ENCODE results near the gene GFAP.

The GFAP gene

DNA sequence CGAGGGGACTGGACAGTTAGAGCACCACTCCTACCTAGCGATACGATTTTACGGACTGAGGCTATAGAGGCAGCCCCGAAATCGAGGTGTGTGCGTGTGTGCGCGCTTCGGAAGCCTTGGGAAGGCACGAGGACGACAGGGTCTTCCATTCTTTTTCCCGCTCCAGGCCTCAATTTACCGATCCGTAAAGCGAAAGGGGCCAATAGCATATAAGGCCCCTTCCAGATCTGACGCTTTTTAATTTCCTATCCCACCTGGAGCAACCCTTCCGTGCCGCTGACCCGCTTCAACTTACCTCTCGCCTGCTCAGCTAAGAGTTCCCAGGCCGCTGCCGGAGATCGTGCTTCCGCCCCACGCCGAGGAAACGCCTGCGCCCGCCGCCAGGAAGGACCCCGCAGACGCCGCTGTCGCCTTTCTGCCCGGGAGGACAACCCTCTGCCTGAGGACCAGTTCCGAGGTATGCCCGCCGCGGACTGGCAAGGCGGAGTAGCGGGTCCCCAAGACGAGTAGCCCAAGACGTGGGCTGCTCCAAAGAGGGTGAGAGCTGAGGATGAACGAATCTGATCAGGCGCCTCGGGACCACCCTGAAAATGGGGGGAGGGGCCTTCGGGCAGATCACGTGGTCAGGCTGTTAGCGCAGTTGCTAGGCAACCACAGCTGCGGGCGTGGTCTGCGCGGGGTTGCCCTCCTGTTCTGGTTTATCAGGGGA lies 16.1 kb downstream of the GFAP start, which contains the start of gene EFTUD2 (continued):
- TF ChIP-seq INSM2 (tag by site-specific recombination; IDR thresholded peaks at IDR 0.05) (peak; percentile 82; the same call in 1 of the 2 replicates), ZBTB21 (tag by site-specific recombination; IDR thresholded peaks at IDR 0.05) (peak; percentile 81), ZNF155 (tag by site-specific recombination; IDR thresholded peaks at IDR 0.05) (no peak), PRDM1 (tag by site-specific recombination; IDR thresholded peaks at IDR 0.05) (no peak), ZNF292 (tag by site-specific recombination; IDR thresholded peaks at IDR 0.05; ENCODE audit: borderline replicate concordance, low read depth) (no peak), ZNF2 (tag by site-specific recombination; IDR thresholded peaks at IDR 0.05) (peak; percentile 89), ZNF175 (tag by site-specific recombination; IDR thresholded peaks at IDR 0.05) (no peak), ZNF426 (tag by site-specific recombination; IDR thresholded peaks at IDR 0.05) (no peak), KLF8 (tag by site-specific recombination; IDR thresholded peaks at IDR 0.05) (peak; percentile 94), GLI4 (tag by site-specific recombination; IDR thresholded peaks at IDR 0.05) (no peak), ZBTB17 (tag by site-specific recombination; IDR thresholded peaks at IDR 0.05) (peak; percentile 91), ZFHX2 (tag by site-specific recombination; conservative IDR thresholded peaks at IDR 0.05) (peak; percentile 84), ZBTB44 (tag by site-specific recombination; IDR thresholded peaks at IDR 0.05) (no peak), ZNF37A (tag by site-specific recombination; IDR thresholded peaks at IDR 0.05) (no peak), ZNF530 (tag by site-specific recombination; IDR thresholded peaks at IDR 0.05; ENCODE audit: low read depth) (no peak), ZNF19 (tag by site-specific recombination; IDR thresholded peaks at IDR 0.05; ENCODE audit: low read depth) (no peak), ZNF629 (tag by site-specific recombination; IDR thresholded peaks at IDR 0.05) (peak; percentile 89)
- TF ChIP-seq, protein P1, sequence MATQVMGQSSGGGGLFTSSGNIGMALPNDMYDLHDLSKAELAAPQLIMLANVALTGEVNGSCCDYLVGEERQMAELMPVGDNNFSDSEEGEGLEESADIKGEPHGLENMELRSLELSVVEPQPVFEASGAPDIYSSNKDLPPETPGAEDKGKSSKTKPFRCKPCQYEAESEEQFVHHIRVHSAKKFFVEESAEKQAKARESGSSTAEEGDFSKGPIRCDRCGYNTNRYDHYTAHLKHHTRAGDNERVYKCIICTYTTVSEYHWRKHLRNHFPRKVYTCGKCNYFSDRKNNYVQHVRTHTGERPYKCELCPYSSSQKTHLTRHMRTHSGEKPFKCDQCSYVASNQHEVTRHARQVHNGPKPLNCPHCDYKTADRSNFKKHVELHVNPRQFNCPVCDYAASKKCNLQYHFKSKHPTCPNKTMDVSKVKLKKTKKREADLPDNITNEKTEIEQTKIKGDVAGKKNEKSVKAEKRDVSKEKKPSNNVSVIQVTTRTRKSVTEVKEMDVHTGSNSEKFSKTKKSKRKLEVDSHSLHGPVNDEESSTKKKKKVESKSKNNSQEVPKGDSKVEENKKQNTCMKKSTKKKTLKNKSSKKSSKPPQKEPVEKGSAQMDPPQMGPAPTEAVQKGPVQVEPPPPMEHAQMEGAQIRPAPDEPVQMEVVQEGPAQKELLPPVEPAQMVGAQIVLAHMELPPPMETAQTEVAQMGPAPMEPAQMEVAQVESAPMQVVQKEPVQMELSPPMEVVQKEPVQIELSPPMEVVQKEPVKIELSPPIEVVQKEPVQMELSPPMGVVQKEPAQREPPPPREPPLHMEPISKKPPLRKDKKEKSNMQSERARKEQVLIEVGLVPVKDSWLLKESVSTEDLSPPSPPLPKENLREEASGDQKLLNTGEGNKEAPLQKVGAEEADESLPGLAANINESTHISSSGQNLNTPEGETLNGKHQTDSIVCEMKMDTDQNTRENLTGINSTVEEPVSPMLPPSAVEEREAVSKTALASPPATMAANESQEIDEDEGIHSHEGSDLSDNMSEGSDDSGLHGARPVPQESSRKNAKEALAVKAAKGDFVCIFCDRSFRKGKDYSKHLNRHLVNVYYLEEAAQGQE (tag by site-specific recombination; IDR thresholded peaks at IDR 0.05), result peak; percentile 48; the same call in 1 of the 2 replicates
- TF ChIP-seq, protein P2, sequence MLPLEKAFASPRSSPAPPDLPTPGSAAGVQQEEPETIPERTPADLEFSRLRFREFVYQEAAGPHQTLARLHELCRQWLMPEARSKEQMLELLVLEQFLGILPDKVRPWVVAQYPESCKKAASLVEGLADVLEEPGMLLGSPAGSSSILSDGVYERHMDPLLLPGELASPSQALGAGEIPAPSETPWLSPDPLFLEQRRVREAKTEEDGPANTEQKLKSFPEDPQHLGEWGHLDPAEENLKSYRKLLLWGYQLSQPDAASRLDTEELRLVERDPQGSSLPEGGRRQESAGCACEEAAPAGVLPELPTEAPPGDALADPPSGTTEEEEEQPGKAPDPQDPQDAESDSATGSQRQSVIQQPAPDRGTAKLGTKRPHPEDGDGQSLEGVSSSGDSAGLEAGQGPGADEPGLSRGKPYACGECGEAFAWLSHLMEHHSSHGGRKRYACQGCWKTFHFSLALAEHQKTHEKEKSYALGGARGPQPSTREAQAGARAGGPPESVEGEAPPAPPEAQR (tag by site-specific recombination; IDR thresholded peaks at IDR 0.05), result peak; percentile 92; the same call in 1 of the 2 replicates
- TF ChIP-seq, protein P3, sequence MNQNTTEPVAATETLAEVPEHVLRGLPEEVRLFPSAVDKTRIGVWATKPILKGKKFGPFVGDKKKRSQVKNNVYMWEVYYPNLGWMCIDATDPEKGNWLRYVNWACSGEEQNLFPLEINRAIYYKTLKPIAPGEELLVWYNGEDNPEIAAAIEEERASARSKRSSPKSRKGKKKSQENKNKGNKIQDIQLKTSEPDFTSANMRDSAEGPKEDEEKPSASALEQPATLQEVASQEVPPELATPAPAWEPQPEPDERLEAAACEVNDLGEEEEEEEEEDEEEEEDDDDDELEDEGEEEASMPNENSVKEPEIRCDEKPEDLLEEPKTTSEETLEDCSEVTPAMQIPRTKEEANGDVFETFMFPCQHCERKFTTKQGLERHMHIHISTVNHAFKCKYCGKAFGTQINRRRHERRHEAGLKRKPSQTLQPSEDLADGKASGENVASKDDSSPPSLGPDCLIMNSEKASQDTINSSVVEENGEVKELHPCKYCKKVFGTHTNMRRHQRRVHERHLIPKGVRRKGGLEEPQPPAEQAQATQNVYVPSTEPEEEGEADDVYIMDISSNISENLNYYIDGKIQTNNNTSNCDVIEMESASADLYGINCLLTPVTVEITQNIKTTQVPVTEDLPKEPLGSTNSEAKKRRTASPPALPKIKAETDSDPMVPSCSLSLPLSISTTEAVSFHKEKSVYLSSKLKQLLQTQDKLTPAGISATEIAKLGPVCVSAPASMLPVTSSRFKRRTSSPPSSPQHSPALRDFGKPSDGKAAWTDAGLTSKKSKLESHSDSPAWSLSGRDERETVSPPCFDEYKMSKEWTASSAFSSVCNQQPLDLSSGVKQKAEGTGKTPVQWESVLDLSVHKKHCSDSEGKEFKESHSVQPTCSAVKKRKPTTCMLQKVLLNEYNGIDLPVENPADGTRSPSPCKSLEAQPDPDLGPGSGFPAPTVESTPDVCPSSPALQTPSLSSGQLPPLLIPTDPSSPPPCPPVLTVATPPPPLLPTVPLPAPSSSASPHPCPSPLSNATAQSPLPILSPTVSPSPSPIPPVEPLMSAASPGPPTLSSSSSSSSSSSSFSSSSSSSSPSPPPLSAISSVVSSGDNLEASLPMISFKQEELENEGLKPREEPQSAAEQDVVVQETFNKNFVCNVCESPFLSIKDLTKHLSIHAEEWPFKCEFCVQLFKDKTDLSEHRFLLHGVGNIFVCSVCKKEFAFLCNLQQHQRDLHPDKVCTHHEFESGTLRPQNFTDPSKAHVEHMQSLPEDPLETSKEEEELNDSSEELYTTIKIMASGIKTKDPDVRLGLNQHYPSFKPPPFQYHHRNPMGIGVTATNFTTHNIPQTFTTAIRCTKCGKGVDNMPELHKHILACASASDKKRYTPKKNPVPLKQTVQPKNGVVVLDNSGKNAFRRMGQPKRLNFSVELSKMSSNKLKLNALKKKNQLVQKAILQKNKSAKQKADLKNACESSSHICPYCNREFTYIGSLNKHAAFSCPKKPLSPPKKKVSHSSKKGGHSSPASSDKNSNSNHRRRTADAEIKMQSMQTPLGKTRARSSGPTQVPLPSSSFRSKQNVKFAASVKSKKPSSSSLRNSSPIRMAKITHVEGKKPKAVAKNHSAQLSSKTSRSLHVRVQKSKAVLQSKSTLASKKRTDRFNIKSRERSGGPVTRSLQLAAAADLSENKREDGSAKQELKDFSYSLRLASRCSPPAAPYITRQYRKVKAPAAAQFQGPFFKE (tag by site-specific recombination; IDR thresholded peaks at IDR 0.05; ENCODE audit: borderline replicate concordance), result no peak; the same call in 1 of the 2 replicates
- TF ChIP-seq, protein P4, sequence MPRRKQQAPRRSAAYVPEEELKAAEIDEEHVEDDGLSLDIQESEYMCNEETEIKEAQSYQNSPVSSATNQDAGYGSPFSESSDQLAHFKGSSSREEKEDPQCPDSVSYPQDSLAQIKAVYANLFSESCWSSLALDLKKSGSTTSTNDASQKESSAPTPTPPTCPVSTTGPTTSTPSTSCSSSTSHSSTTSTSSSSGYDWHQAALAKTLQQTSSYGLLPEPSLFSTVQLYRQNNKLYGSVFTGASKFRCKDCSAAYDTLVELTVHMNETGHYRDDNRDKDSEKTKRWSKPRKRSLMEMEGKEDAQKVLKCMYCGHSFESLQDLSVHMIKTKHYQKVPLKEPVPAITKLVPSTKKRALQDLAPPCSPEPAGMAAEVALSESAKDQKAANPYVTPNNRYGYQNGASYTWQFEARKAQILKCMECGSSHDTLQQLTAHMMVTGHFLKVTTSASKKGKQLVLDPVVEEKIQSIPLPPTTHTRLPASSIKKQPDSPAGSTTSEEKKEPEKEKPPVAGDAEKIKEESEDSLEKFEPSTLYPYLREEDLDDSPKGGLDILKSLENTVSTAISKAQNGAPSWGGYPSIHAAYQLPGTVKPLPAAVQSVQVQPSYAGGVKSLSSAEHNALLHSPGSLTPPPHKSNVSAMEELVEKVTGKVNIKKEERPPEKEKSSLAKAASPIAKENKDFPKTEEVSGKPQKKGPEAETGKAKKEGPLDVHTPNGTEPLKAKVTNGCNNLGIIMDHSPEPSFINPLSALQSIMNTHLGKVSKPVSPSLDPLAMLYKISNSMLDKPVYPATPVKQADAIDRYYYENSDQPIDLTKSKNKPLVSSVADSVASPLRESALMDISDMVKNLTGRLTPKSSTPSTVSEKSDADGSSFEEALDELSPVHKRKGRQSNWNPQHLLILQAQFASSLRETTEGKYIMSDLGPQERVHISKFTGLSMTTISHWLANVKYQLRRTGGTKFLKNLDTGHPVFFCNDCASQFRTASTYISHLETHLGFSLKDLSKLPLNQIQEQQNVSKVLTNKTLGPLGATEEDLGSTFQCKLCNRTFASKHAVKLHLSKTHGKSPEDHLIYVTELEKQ (tag by site-specific recombination; IDR thresholded peaks at IDR 0.05; ENCODE audit: borderline replicate concordance), result peak; percentile 25; the same call in 1 of the 2 replicates

Measured in HEK293 (cell line).